ENCODE data around the gene CYP3A7.
"Not testable (repeated sequence)": the region's sequence is repeated elsewhere in the genome, so short reads cannot be mapped to it uniquely, and the experiment has no call there.

The CYP3A7 gene

GRCh38 chr7:99740573-99741440 is 5.8 kb upstream of the CYP3A7 start:
- no peak overlapping the region for H3K4me3 ChIP-seq (ENCODE audit: low read depth, low read length)
- in situ Hi-C loops (cut with HindIII; ENCODE audit: low sequenced_read_pairs): no loop called here
- no peak for TF ChIP-seq CTCF (IDR thresholded peaks at IDR 0.05; ENCODE audit: low read depth, low read length)
- DNase-seq (ENCODE audit: low read depth, low spot score): no peak

GRCh38 chr7:99739699-99740572 is 4.9 kb upstream of the CYP3A7 start:
- no peak overlapping the region for H3K4me3 ChIP-seq (ENCODE audit: low read depth, low read length)
- no peak for DNase-seq (ENCODE audit: low read depth, low spot score)
- in situ Hi-C loops (cut with HindIII; ENCODE audit: low sequenced_read_pairs): no loop called here
- TF ChIP-seq CTCF (IDR thresholded peaks at IDR 0.05; ENCODE audit: low read depth, low read length): no peak

GRCh38 chr7:99737726-99738125 is 2.7 kb upstream of the CYP3A7 start:
- H3K4me3 ChIP-seq (ENCODE audit: low read depth, low read length): no peak overlapping the region
- in situ Hi-C loops (cut with HindIII; ENCODE audit: low sequenced_read_pairs): no loop called here
- DNase-seq (ENCODE audit: low read depth, low spot score): no peak
- no peak for TF ChIP-seq CTCF (IDR thresholded peaks at IDR 0.05; ENCODE audit: low read depth, low read length)

GRCh38 chr7:99736667-99737066 is 1.7 kb upstream of the CYP3A7 start:
- DNase-seq (ENCODE audit: low read depth, low spot score); in situ Hi-C loops (cut with HindIII; ENCODE audit: low sequenced_read_pairs); H3K4me3 ChIP-seq (ENCODE audit: low read depth, low read length): not testable (repeated sequence)

- no peak for DNase-seq (ENCODE audit: low read depth, low spot score)
- in situ Hi-C loops (cut with HindIII; ENCODE audit: low sequenced_read_pairs): no loop called here
- no peak overlapping the region for H3K4me3 ChIP-seq (ENCODE audit: low read depth, low read length)
- TF ChIP-seq CTCF (IDR thresholded peaks at IDR 0.05; ENCODE audit: low read depth, low read length): peak; percentile 29
Measured at GRCh38 chr7:99733448-99733847, 1.5 kb downstream of the CYP3A7 start.

- no peak for DNase-seq (ENCODE audit: low read depth, low spot score)
- no peak for TF ChIP-seq CTCF (IDR thresholded peaks at IDR 0.05; ENCODE audit: low read depth, low read length)
- in situ Hi-C loops (cut with HindIII; ENCODE audit: low sequenced_read_pairs): no loop called here
- H3K4me3 ChIP-seq (ENCODE audit: low read depth, low read length): no peak overlapping the region
Measured at GRCh38 chr7:99733003-99733402, 2.0 kb downstream of the CYP3A7 start.

Data from astrocyte of the spinal cord (primary cell).